ENCODE results near the gene PNMA6E. TPM values are rescaled to one million over a fixed set of nuclear protein-coding genes. Genes with fewer than 3 reads are reported as not detected.
A peak's percentile ranks its signal among the peaks of the same experiment; 100 is the strongest.

The PNMA6E gene
- total and polyA plus RNA-seq, 9 of the 15 experiments (the other 6 are each of a cell fraction or from before 2014, with no cell fraction given) = 0.03 TPM; not detected in 8

DNA sequence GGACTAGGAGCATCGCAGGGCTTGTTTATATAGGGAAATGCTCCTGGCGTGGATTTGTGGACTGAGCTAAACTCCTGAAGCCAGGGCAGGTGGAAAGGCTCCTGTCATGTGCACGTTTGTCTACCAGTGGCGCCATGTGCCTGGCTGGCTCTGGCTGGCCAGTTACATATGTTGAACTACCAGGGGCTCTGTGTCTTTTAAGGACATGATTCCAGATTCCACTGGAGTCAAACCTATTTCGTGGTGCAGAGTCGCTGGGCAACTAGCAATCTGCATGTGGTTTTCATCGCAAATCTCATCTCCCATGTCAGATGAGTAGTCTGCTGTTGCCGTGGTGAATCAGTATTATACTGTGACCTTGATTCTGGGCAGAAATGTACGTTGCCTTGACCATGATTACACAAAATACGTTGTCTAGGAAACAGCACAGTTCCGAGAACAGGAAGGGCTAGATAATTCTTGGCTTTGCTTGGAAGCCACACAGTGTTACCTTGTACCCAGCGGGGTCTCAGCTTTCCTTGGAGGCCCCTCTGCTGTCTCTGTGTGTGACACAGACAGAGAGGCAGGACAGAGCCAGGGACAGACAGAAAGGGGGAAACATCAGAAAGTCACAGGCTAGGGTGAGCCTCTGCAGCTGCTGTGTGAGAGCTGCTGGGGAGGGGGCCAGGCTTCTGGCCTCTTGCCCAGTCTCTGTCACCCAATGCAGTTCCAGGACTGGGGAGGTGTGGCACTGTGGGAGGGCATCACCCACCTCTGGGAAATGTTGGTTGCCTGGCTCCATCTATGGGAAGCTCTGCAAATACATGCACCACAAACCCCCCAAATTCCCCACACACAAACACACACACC, 19.2 kb downstream of the PNMA6E start (continued):
- no peak for TF ChIP-seq NEUROD1 (IDR thresholded peaks at IDR 0.05; ENCODE audit: borderline replicate concordance, low read depth, low read length, partially characterized antibody)
- TF ChIP-seq MYNN (IDR thresholded peaks at IDR 0.05) = peak; percentile 95
- peak; percentile 69; the same call in 1 of the 2 replicates for TF ChIP-seq MYNN (CRISPR knock-in tag; IDR thresholded peaks at IDR 0.05)
- TF ChIP-seq ZNF644 (tag; IDR thresholded peaks at IDR 0.05; ENCODE audit: low read depth) = no peak
- TF ChIP-seq GATAD2A (IDR thresholded peaks at IDR 0.05) = 0 out of 2 replicates have a peak, but pooled peaks have one; percentile 72
- no peak for TF ChIP-seq HNRNPUL1 (IDR thresholded peaks at IDR 0.05; ENCODE audit: low read length)
- no peak for TF ChIP-seq NR2F6 (CRISPR knock-in tag; IDR thresholded peaks at IDR 0.05)
- TF ChIP-seq MTA1 (IDR thresholded peaks at IDR 0.05; ENCODE audit: borderline replicate concordance) = no peak; the same call in 1 of the 2 replicates
- no peak for TF ChIP-seq HMGN3 (IDR thresholded peaks at IDR 0.05; ENCODE audit: borderline replicate concordance, extremely low read depth, insufficient read length, low read depth, low read length)
- TF ChIP-seq, protein P1, sequence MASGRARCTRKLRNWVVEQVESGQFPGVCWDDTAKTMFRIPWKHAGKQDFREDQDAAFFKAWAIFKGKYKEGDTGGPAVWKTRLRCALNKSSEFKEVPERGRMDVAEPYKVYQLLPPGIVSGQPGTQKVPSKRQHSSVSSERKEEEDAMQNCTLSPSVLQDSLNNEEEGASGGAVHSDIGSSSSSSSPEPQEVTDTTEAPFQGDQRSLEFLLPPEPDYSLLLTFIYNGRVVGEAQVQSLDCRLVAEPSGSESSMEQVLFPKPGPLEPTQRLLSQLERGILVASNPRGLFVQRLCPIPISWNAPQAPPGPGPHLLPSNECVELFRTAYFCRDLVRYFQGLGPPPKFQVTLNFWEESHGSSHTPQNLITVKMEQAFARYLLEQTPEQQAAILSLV (tag; IDR thresholded peaks at IDR 0.05) = no peak
- TF ChIP-seq DNMT1 (IDR thresholded peaks at IDR 0.05) = no peak
- TF ChIP-seq HDAC2 (IDR thresholded peaks at IDR 0.05) = 0 out of 2 replicates have a peak, but pooled peaks have one; percentile 18
- TF ChIP-seq ZNF263 (CRISPR knock-in tag; IDR thresholded peaks at IDR 0.05; ENCODE audit: borderline replicate concordance) = no peak
- peak; percentile 41 for TF ChIP-seq C11orf30 (IDR thresholded peaks at IDR 0.05; ENCODE audit: low read depth)
- TF ChIP-seq ZNF23 (CRISPR knock-in tag; IDR thresholded peaks at IDR 0.05) = no peak
- TF ChIP-seq SMAD4 (CRISPR knock-in tag; conservative IDR thresholded peaks at IDR 0.05) = 0 out of 2 replicates have a peak, but pooled peaks have one; percentile 25
- no peak for TF ChIP-seq PYGO2 (tag; IDR thresholded peaks at IDR 0.05)
- no peak for TF ChIP-seq ZBTB26 (CRISPR knock-in tag; IDR thresholded peaks at IDR 0.05)
- TF ChIP-seq, protein P2, sequence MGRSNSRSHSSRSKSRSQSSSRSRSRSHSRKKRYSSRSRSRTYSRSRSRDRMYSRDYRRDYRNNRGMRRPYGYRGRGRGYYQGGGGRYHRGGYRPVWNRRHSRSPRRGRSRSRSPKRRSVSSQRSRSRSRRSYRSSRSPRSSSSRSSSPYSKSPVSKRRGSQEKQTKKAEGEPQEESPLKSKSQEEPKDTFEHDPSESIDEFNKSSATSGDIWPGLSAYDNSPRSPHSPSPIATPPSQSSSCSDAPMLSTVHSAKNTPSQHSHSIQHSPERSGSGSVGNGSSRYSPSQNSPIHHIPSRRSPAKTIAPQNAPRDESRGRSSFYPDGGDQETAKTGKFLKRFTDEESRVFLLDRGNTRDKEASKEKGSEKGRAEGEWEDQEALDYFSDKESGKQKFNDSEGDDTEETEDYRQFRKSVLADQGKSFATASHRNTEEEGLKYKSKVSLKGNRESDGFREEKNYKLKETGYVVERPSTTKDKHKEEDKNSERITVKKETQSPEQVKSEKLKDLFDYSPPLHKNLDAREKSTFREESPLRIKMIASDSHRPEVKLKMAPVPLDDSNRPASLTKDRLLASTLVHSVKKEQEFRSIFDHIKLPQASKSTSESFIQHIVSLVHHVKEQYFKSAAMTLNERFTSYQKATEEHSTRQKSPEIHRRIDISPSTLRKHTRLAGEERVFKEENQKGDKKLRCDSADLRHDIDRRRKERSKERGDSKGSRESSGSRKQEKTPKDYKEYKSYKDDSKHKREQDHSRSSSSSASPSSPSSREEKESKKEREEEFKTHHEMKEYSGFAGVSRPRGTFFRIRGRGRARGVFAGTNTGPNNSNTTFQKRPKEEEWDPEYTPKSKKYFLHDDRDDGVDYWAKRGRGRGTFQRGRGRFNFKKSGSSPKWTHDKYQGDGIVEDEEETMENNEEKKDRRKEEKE (IDR thresholded peaks at IDR 0.05; ENCODE audit: borderline replicate concordance in 1 of 2, control insufficient read depth in 1 of 2, low read depth in 2 of 2, low read length in 1 of 2) = 0 out of 4 replicates have a peak, but pooled peaks of 1 of the 2 experiments have one; percentile 32
- no peak for TF ChIP-seq ARHGAP35 (IDR thresholded peaks at IDR 0.05; ENCODE audit: partially characterized antibody)
- TF ChIP-seq FOSL1 (tag; conservative IDR thresholded peaks at IDR 0.05) = peak; percentile 59; the same call in 1 of the 2 replicates
- TF ChIP-seq COPS2 (conservative IDR thresholded peaks at IDR 0.05) = no peak
- TF ChIP-seq MXD1 (CRISPR knock-in tag; IDR thresholded peaks at IDR 0.05; ENCODE audit: borderline replicate concordance, poor library complexity, severe bottlenecking) = no peak

All from K562 (cell line).